ENCODE measurements around the gene BRAF. TPM values are rescaled to one million over a fixed set of nuclear protein-coding genes. Genes with fewer than 3 reads are reported as not detected.

The BRAF gene
- total RNA-seq: 15.5 and 34.8 TPM in 2 replicates
- 15.5 TPM in 2 replicates for polyA plus RNA-seq

- peaks cover 14% of the 10 kb centered on the region for H3K4me1 ChIP-seq (ENCODE audit: low read depth)
- H3K27ac ChIP-seq: peak within 1 kb of the TSS; percentile 97
- TF ChIP-seq CTCF (IDR thresholded peaks at IDR 0.05; ENCODE audit: low read depth, low read length): no peak
- DNase-seq (ENCODE audit: low read depth in 1 of 2, low spot score in 1 of 2): peak; percentile 82 to 94
- peak within 1 kb of the TSS; percentile 70 for H3K4me3 ChIP-seq
- no peaks in the 10 kb centered on the region for H3K9me3 ChIP-seq (ENCODE audit: low read depth)
- H3K36me3 ChIP-seq: no peaks in the 10 kb centered on the region
- H3K27me3 ChIP-seq: no peaks in the 10 kb centered on the region
These were observed at the start of gene BRAF for GRCh38 chr7:140924821-140925421. Gene BRAF (minus strand): TSS chr7:140924929. CDS start chr7:140924703, 226 bp downstream.

- peaks cover 5% of the 10 kb centered on the region for H3K27me3 ChIP-seq
- H3K36me3 ChIP-seq: no peaks in the 10 kb centered on the region
- no peaks in the 10 kb centered on the region for H3K4me1 ChIP-seq (ENCODE audit: low read depth)
- H3K9me3 ChIP-seq (ENCODE audit: low read depth): no peaks in the 10 kb centered on the region
- no peak overlapping the region for H3K4me3 ChIP-seq
- TF ChIP-seq CTCF (IDR thresholded peaks at IDR 0.05; ENCODE audit: low read depth, low read length): no peak
- H3K27ac ChIP-seq: no peak overlapping the region
- DNase-seq (ENCODE audit: low read depth in 1 of 2, low spot score in 1 of 2): peak in 1 of 2 donors; percentile 2
These were observed 48.4 kb upstream of the BRAF start for GRCh38 chr7:140972876-140973829.

GRCh38 chr7:140972344-140972743, 47.6 kb upstream of the BRAF start:
- no peak for DNase-seq (ENCODE audit: low read depth in 1 of 2, low spot score in 1 of 2)
- no peak overlapping the region for H3K27ac ChIP-seq
- no peaks in the 10 kb centered on the region for H3K36me3 ChIP-seq
- H3K27me3 ChIP-seq: no peaks in the 10 kb centered on the region
- no peaks in the 10 kb centered on the region for H3K4me1 ChIP-seq (ENCODE audit: low read depth)
- no peak overlapping the region for H3K4me3 ChIP-seq
- H3K9me3 ChIP-seq (ENCODE audit: low read depth): no peaks in the 10 kb centered on the region
- TF ChIP-seq CTCF (IDR thresholded peaks at IDR 0.05; ENCODE audit: low read depth, low read length): no peak

- Histone ChIP-seq H3K4me3 (no peak overlapping the region), H3K9me3 (ENCODE audit: low read depth) (no peaks in the 10 kb centered on the region), H3K4me1 (ENCODE audit: low read depth) (no peaks in the 10 kb centered on the region), H3K27me3 (no peaks in the 10 kb centered on the region), H3K36me3 (no peaks in the 10 kb centered on the region), H3K27ac (no peak overlapping the region)
- no peak for TF ChIP-seq CTCF (IDR thresholded peaks at IDR 0.05; ENCODE audit: low read depth, low read length)
- no peak for DNase-seq (ENCODE audit: low read depth in 1 of 2, low spot score in 1 of 2)
These were observed 42.7 kb upstream of the BRAF start for GRCh38 chr7:140967438-140967837.

- Histone ChIP-seq H3K36me3 (no peaks in the 10 kb centered on the region), H3K4me1 (ENCODE audit: low read depth) (no peaks in the 10 kb centered on the region), H3K9me3 (ENCODE audit: low read depth) (no peaks in the 10 kb centered on the region), H3K27ac (no peak overlapping the region), H3K27me3 (no peaks in the 10 kb centered on the region), H3K4me3 (no peak overlapping the region)
- DNase-seq (ENCODE audit: low read depth in 1 of 2, low spot score in 1 of 2): no peak
- TF ChIP-seq CTCF (IDR thresholded peaks at IDR 0.05; ENCODE audit: low read depth, low read length): no peak
These were observed 42.0 kb upstream of the BRAF start for GRCh38 chr7:140966561-140967233.
